BJ (cell line): Measurements from ENCODE around the gene ANOS1. TPM values are rescaled to one million over a fixed set of nuclear protein-coding genes. Genes with fewer than 3 reads are reported as not detected.

Experiments
- CTCF ChIA-PET: fragments of 350-600 bp; formaldehyde crosslinking; extraction: SDS; loops from one replicate; lab custom pipeline; 2021; ENCODE audit warnings: antibody characterized with exemption, inconsistent platforms; lab: Yijun Ruan, JAX
- POLR2A ChIA-PET: fragments of 300-600 bp; sonication (Branson Sonifier 250); formaldehyde crosslinking; extraction: SDS; loops from one replicate; lab custom pipeline; 2021; ENCODE audit warnings: antibody characterized with exemption; lab: Charles Lee
- DNase-seq: peaks from one replicate; pipeline ENCODE4 v3.0.0-alpha.2; 2011; ENCODE audit warnings: low read depth
- H3K27me3 ChIP-seq: 2 replicates; pipeline ENCODE4 v1.6.0; 2011; ENCODE audit warnings: low read length; ENCODE audit not compliant: control insufficient read depth, insufficient read depth
- H3K36me3 ChIP-seq: 2 replicates; pipeline ENCODE4 v1.5.1; 2011; ENCODE audit warnings: low read length; ENCODE audit not compliant: control insufficient read depth, insufficient read depth
- H3K4me3 ChIP-seq: 2 replicates; pipeline ENCODE4 v1.5.1; 2011; ENCODE audit warnings: low read depth, mild to moderate bottlenecking, control low read depth, low read length
- polyA plus RNA-seq: library from polyadenylated mRNA; depleted of rRNA; stranded (reverse); fragments of >200 nt; gene quantifications from 2 replicates; pipeline ENCODE4 v1.2.3, GENCODE V29; 2011
- TF ChIP-seq, protein P1 (sequence below): IDR thresholded peaks from 2 replicates; pipeline ENCODE4 v1.5.1; 2011; ENCODE audit warnings: low read depth, mild to moderate bottlenecking, control low read depth, inconsistent platforms, low read length, moderate library complexity; ENCODE audit not compliant: insufficient read depth

ANOS1 gene
- polyA plus RNA-seq, 1 experiment = 0.74 TPM

DNA sequence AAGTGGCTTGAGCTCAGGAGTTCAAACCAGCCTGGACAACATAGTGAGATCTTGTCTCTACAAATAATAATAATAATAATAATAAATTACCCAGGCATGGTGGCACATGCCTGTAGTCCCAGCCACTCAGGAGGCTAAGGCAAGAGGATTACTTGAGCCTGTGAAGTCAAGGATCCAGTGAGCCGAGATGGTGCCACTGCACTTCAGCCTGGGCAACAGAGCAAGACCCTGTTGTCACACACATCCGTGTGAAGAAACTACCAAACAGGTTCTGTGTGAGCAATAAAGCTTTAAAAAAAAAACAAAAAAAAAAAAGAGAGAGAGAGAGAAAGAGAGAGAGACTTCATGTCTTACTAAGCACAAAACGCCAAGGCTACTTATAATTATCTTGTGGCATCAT, 42.5 kb downstream of the ANOS1 start:
- POLR2A ChIA-PET = no interaction called here
- Histone ChIP-seq H3K4me3 (no peak overlapping the region), H3K36me3 (no peaks in the 10 kb centered on the region), H3K27me3 (no peaks in the 10 kb centered on the region)
- DNase-seq = no peak
- CTCF ChIA-PET = no interaction called here
- TF ChIP-seq, protein P1, sequence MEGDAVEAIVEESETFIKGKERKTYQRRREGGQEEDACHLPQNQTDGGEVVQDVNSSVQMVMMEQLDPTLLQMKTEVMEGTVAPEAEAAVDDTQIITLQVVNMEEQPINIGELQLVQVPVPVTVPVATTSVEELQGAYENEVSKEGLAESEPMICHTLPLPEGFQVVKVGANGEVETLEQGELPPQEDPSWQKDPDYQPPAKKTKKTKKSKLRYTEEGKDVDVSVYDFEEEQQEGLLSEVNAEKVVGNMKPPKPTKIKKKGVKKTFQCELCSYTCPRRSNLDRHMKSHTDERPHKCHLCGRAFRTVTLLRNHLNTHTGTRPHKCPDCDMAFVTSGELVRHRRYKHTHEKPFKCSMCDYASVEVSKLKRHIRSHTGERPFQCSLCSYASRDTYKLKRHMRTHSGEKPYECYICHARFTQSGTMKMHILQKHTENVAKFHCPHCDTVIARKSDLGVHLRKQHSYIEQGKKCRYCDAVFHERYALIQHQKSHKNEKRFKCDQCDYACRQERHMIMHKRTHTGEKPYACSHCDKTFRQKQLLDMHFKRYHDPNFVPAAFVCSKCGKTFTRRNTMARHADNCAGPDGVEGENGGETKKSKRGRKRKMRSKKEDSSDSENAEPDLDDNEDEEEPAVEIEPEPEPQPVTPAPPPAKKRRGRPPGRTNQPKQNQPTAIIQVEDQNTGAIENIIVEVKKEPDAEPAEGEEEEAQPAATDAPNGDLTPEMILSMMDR = no peak

DNA sequence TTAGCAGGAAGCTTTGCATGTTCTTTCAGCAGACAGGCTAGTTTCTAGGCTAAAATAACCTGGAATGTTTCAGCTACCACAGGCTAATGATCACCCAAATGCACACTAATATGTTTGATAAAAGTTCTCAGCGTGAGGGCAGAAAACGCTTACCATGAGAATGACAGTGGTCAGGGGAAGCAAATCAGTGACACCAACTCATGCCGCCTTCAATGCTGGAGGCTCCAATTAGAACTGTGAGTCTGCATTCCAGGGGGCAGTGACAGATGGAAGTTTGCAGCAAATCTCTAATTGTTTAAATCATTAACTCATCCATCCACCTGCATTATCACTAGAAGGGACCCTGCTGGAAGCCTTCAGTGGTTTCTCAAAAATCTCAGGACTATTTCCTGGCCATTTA, 43.2 kb downstream of the ANOS1 start:
- no peaks in the 10 kb centered on the region for H3K36me3 ChIP-seq
- no peak for DNase-seq
- no peak overlapping the region for H3K4me3 ChIP-seq
- POLR2A ChIA-PET = no interaction called here
- CTCF ChIA-PET = no interaction called here
- TF ChIP-seq, protein P1 = no peak
- no peaks in the 10 kb centered on the region for H3K27me3 ChIP-seq

DNA sequence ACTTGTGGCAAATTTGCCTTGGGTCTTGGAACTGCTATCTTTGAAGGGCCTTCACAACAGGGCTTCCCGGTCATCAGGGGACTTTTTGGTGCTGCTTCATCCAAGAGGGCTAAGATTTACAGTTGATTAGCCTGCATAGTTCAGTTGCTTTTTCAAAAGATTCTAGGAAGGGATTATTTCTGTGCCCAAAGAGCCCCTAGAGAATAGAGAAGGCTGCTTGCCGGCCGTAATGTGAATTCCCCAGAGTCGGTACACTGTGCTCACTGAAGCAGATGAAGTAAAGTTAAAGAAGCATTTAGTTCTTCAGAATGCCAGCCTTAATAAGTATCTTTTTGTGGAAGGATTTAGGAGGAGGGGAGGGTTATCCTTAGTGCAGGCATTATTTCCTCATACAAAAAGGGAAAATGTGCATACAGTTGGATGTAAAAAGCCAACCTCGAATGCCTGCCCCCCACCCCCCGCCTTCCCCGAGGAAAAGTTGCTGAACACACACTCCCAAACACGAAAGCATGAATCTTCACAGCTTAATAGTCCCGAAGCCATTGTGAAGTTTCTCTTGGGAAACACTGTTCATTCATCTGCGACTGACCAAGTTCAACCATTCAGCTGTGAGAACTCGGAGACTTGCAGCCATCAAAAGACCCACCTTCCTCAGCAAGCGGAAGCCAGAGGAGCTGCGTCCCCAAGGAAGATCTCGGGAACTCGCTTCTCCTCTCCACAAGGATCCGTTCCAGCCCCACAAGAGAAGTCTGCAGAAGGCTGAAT, 47.6 kb downstream of the ANOS1 start:
- no peaks in the 10 kb centered on the region for H3K27me3 ChIP-seq
- no peaks in the 10 kb centered on the region for H3K36me3 ChIP-seq
- TF ChIP-seq, protein P1 = no peak
- H3K4me3 ChIP-seq = no peak overlapping the region
- no peak for DNase-seq
- ChIA-PET POLR2A (no interaction called here), CTCF (no interaction called here)

DNA sequence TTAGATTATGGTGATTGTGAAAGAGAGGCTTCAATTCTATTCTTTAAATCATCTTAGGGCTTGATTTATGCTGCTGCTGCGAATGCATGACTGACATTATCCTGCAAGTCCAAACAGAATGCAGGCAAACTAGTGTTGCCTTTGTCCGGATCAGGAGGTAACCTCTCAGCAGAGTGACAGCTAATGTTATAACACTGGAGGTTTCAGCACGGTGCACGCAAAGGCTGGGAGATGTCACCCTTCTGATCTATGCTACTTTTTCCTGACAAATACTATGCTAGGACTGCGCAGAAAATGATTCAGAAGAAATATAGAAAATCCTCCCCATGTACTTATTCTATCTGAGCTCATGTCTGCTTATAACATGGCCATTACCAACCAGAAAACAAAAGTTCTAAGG, 48.2 kb downstream of the ANOS1 start:
- TF ChIP-seq, protein P1 = no peak
- Histone ChIP-seq H3K36me3 (no peaks in the 10 kb centered on the region), H3K27me3 (no peaks in the 10 kb centered on the region), H3K4me3 (no peak overlapping the region)
- DNase-seq = no peak
- ChIA-PET POLR2A (no interaction called here), CTCF (no interaction called here)

DNA sequence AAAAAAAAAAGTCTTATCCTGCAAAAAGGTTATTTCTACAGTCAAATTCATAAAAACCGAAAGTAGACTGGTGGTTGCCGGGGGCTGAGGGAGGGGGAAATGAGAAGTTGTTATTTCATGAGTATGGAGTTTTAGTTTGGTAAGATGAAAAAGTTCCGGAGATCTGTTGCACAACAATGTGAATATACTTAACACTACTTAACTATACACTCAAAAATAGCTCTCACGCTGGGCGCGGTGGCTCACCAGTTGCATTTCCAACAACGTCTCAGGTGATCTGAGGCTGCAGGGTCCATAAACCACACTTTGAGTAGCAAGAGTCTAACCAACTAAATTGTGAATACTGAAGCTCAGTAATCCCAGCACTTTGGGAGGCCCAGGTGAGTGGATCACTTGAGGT, 52.4 kb downstream of the ANOS1 start:
- H3K36me3 ChIP-seq = no peaks in the 10 kb centered on the region
- no peak for DNase-seq
- H3K4me3 ChIP-seq = no peak overlapping the region
- CTCF ChIA-PET = no interaction called here
- TF ChIP-seq, protein P1 = no peak
- POLR2A ChIA-PET = no interaction called here
- no peaks in the 10 kb centered on the region for H3K27me3 ChIP-seq
